ENCODE results near the gene BLM. TPM values are rescaled to one million over a fixed set of nuclear protein-coding genes. Genes with fewer than 3 reads are reported as not detected.

Gene BLM
- total and polyA plus RNA-seq, 2 of the 13 experiments (the other 11 are each of a cell fraction or from before 2014, with no cell fraction given): 5.1 to 11.8 TPM

GRCh38 chr15:90860942-90861675, 144.0 kb downstream of the BLM start (continued):
- TF ChIP-seq ZNF33A (CRISPR knock-in tag; IDR thresholded peaks at IDR 0.05; ENCODE audit: borderline replicate concordance) (no peak), NR2F1 (CRISPR knock-in tag; IDR thresholded peaks at IDR 0.05) (peak; percentile 35 to 57; a peak in 3 of 4 replicates), FOXK2 (IDR thresholded peaks at IDR 0.05) (no peak), MYC (CRISPR knock-in tag; IDR thresholded peaks at IDR 0.05; ENCODE audit: borderline replicate concordance) (no peak), HMG20A (CRISPR knock-in tag; IDR thresholded peaks at IDR 0.05; ENCODE audit: borderline replicate concordance) (peak; percentile 94), NR2C2 (CRISPR knock-in tag; IDR thresholded peaks at IDR 0.05; ENCODE audit: borderline replicate concordance) (peak; percentile 58; the same call in 1 of the 2 replicates), ZBTB40 (IDR thresholded peaks at IDR 0.05) (no peak), ZBTB40 (CRISPR knock-in tag; IDR thresholded peaks at IDR 0.05) (no peak; the same call in 1 of the 2 replicates), ZNF800 (CRISPR knock-in tag; IDR thresholded peaks at IDR 0.05) (peak; percentile 68; the same call in 1 of the 2 replicates), ZFY (CRISPR knock-in tag; IDR thresholded peaks at IDR 0.05) (peak; percentile 49), GATAD2A (CRISPR knock-in tag; IDR thresholded peaks at IDR 0.05) (peak; percentile 96), TBX2 (CRISPR knock-in tag; IDR thresholded peaks at IDR 0.05; ENCODE audit: borderline replicate concordance) (peak; percentile 70; the same call in 1 of the 2 replicates), TBX3 (IDR thresholded peaks at IDR 0.05; ENCODE audit: borderline replicate concordance) (peak; percentile 61; the same call in 1 of the 2 replicates), ZBTB21 (CRISPR knock-in tag; IDR thresholded peaks at IDR 0.05) (peak; percentile 49; the same call in 1 of the 2 replicates), ZNF234 (CRISPR knock-in tag; conservative IDR thresholded peaks at IDR 0.05) (no peak), ZNF850 (CRISPR knock-in tag; conservative IDR thresholded peaks at IDR 0.05) (no peak)
- TF ChIP-seq, protein P1, sequence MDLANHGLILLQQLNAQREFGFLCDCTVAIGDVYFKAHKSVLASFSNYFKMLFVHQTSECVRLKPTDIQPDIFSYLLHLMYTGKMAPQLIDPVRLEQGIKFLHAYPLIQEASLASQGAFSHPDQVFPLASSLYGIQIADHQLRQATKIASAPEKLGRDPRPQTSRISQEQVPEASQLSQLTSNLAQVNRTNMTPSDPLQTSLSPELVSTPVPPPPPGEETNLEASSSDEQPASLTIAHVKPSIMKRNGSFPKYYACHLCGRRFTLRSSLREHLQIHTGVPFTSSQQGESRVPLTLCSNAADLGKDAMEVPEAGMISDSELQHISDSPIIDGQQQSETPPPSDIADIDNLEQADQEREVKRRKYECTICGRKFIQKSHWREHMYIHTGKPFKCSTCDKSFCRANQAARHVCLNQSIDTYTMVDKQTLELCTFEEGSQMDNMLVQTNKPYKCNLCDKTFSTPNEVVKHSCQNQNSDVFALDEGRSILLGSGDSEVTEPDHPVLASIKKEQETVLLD (CRISPR knock-in tag; IDR thresholded peaks at IDR 0.05; ENCODE audit: low read depth): no peak

Data from HepG2 (cell line).